AG09309 (cell line): ENCODE data around the gene NME2.

Experiments used
- DNase-seq: peaks from one replicate; pipeline ENCODE4 v3.0.0-alpha.2; 2010; ENCODE audit warnings: low read depth
- H3K4me3 ChIP-seq: 2 replicates; pipeline ENCODE4 v1.5.1; 2011; ENCODE audit warnings: mild to moderate bottlenecking, low read depth, low read length, moderate library complexity; ENCODE audit not compliant: control insufficient read depth
- CTCF ChIP-seq: IDR thresholded peaks from 2 replicates; pipeline ENCODE4 v1.5.1; 2011; ENCODE audit warnings: mild to moderate bottlenecking, low read depth, low read length, inconsistent platforms; ENCODE audit not compliant: insufficient read depth, control insufficient read depth; ENCODE audit errors: missing control alignments

The NME2 gene

GRCh38 chr17:51166198-51166986 is at the start of gene NME2:
Gene NME2 (plus strand): TSS chr17:51166411. CDS start chr17:51166831, 420 bp downstream.
- DNase-seq = no peak
- TF ChIP-seq CTCF = no peak
- peak within 1 kb of the TSS; percentile 91 for H3K4me3 ChIP-seq

GRCh38 chr17:51118330-51119195 is 47.6 kb upstream of the NME2 start:
- DNase-seq = no peak
- peak overlapping the region; percentile 96 for H3K4me3 ChIP-seq
- TF ChIP-seq CTCF = no peak

- peak; percentile 25 for TF ChIP-seq CTCF
- peak overlapping the region; percentile 96 for H3K4me3 ChIP-seq
- DNase-seq = no peak
These were observed 46.5 kb upstream of the NME2 start for GRCh38 chr17:51119415-51120356.

GRCh38 chr17:51120357-51120738 is 45.9 kb upstream of the NME2 start:
- no peak for DNase-seq
- TF ChIP-seq CTCF = no peak
- peak overlapping the region; percentile 96 for H3K4me3 ChIP-seq

DNA sequence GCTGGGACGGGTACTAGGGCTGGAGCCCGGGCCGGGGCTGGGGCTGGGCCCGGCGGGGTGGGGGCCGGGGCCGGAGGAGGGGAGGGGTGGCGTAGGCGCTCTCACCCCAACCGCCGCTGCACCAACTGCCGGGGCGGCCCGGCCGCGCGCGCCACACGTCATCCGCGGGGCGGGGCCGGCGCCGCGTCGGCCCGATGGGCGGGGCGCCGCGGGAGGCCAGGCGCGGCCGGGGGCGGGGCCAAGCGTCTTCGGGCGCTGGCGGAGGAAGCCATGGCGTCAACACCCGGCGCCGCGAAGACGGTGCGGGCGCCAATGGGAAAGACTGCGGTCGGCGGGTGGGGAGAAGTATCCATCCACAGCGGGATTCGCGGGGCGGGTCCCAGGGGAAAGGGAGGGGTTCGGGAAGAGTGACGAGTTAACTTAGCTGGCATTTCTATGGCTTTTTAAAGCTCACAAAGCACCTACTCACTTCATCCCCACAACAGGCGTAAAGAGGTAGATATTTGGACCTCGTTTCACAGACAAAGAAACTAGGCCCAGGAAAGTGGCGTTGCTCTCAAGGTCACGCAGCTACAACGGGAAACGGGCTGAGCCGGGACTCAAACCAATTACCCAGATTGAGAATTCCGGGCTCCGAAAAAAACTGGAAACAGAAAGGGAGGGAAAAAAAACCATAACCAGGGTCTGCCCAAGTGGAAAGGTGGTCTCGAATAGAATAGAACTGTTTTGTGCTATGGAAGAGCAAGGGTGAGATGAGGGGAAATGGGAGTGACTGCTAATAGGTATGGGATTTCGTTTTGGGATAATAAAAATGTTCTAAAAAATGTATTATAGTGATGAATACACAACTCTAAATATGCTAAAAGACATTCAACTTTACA is 45.2 kb upstream of the NME2 start, which contains the start of gene SPAG9:
SPAG9 (minus strand) TSS at position 130 of the 881 bp plus-strand sequence. CDS start 212 bp downstream, outside the sequence.
- DNase-seq = peak; percentile 78
- TF ChIP-seq CTCF = no peak
- peak within 1 kb of the TSS; percentile 96 for H3K4me3 ChIP-seq
